MV-4-11 (cell line): ENCODE data around the gene WAPL.
A peak's percentile ranks its signal among the peaks of the same experiment; 100 is the strongest.

Experiments used
- DNase-seq: peaks from one replicate; lab custom pipeline; 2025; lab: John Stamatoyannopoulos, UW

WAPL gene

GRCh38 chr10:86387178-86387794 is 134.3 kb downstream of the WAPL start:
- peak; percentile 9 for DNase-seq

- DNase-seq, result no peak
These were observed 135.8 kb downstream of the WAPL start for GRCh38 chr10:86385806-86386205.
